ENCODE results near the gene GALP.

- TF ChIP-seq EZH2 (IDR thresholded peaks at IDR 0.05; ENCODE audit: borderline replicate concordance, insufficient read depth, low read depth, low read length, poor library complexity, severe bottlenecking): no peak
- TF ChIP-seq CTCF (IDR thresholded peaks at IDR 0.05): no peak
Observed at GRCh38 chr19:56132316-56132822, 43.4 kb upstream of the GALP start.
